Measurements from ENCODE around the gene HSP90AB1.

The HSP90AB1 gene

DNA sequence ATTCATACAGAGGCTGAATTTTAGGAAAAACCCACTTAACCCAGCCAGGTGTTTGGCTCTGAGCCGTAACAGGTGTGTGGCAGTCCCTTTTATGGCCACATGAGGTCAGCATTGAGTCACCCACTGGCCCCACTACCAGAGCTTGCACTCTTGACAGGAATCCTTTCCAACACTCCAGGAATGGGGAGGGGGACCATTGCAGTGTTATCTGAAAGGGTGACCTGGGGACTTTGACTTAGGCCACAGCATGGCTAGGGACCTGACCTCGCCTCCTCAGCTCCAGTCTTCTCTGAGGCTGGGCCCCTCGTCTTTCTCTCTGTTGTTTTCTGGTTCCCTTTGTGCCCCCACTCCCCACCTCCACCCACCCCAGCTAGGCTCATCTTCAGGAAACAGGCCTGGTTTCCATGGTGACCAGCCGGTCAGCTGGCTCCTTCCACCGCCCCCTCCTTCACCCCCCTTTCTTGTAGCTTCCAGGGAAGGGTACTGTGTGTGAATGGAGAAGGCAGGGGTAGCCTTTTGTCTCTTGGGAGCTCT lies 21.3 kb downstream of the HSP90AB1 start:
- CTCF ChIA-PET: interaction anchor here (0.5 to 7.2 kb wide), 39 partner anchors 11 to 1655 kb away, joined by 3 to 208 read pairs (median 6); partner anchors contain the start of genes AARS2, HSP90AB1, SLC35B2 and SPATS1
- H3K9me3 ChIP-seq (ENCODE audit: control insufficient read depth, insufficient read depth, low read depth, low read length): no peaks in the 10 kb centered on the region
- peaks cover 4% of the 10 kb centered on the region; the same call in 1 of the 2 replicates for H3K4me1 ChIP-seq (ENCODE audit: control insufficient read depth, insufficient read depth, low read length)
- H3K4me3 ChIP-seq (ENCODE audit: low read depth, low read length): no peak overlapping the region
- no peak overlapping the region for H3K27ac ChIP-seq (ENCODE audit: extremely low read depth, low read depth, low read length)
- POLR2A ChIA-PET: interaction anchor here (0.6 to 1.9 kb wide), 10 partner anchors 10 to 651 kb away, joined by 3 to 14 read pairs (median 5); partner anchors contain the start of genes AARS2 and HSP90AB1
- H3K36me3 ChIP-seq (ENCODE audit: control insufficient read depth in 2 of 2, insufficient read depth in 1 of 2, low read length in 2 of 2): no peaks in the 10 kb centered on the region
- TF ChIP-seq IKZF3 (tag by site-specific recombination; IDR thresholded peaks at IDR 0.05) (peak; percentile 21; the same call in 1 of the 2 replicates), HIC1 (tag by site-specific recombination; IDR thresholded peaks at IDR 0.05) (no peak), ZNF341 (tag by site-specific recombination; IDR thresholded peaks at IDR 0.05; ENCODE audit: low read depth) (0 out of 2 replicates have a peak, but pooled peaks have one; percentile 10), ZSCAN30 (tag by site-specific recombination; IDR thresholded peaks at IDR 0.05) (peak; percentile 64; the same call in 1 of the 2 replicates), CTCF (tag by site-specific recombination; IDR thresholded peaks at IDR 0.05) (peak; percentile 66), ZSCAN5A (tag by site-specific recombination; IDR thresholded peaks at IDR 0.05) (no peak), SETDB1 (IDR thresholded peaks at IDR 0.05; ENCODE audit: insufficient read length, low read length) (no peak), ZNF274 (IDR thresholded peaks at IDR 0.05; ENCODE audit: low read length) (no peak), ZNF274 (tag by site-specific recombination; IDR thresholded peaks at IDR 0.05; ENCODE audit: borderline replicate concordance) (no peak), ZEB2 (tag by site-specific recombination; IDR thresholded peaks at IDR 0.05) (peak; percentile 81; the same call in 1 of the 2 replicates), ZNF654 (tag by site-specific recombination; IDR thresholded peaks at IDR 0.05; ENCODE audit: low read depth) (peak; percentile 94), ZNF48 (tag by site-specific recombination; IDR thresholded peaks at IDR 0.05) (no peak), SCRT2 (tag by site-specific recombination; IDR thresholded peaks at IDR 0.05) (peak; percentile 100), ZNF660 (tag by site-specific recombination; IDR thresholded peaks at IDR 0.05) (0 out of 2 replicates have a peak, but pooled peaks have one; percentile 41), ZNF416 (tag by site-specific recombination; IDR thresholded peaks at IDR 0.05) (no peak), SCRT1 (tag by site-specific recombination; IDR thresholded peaks at IDR 0.05; ENCODE audit: borderline replicate concordance) (peak; percentile 98), ZNF837 (tag by site-specific recombination; IDR thresholded peaks at IDR 0.05) (no peak), ZFP69B (tag by site-specific recombination; IDR thresholded peaks at IDR 0.05) (0 out of 2 replicates have a peak, but pooled peaks have one; percentile 17)
- TF ChIP-seq, protein P1, sequence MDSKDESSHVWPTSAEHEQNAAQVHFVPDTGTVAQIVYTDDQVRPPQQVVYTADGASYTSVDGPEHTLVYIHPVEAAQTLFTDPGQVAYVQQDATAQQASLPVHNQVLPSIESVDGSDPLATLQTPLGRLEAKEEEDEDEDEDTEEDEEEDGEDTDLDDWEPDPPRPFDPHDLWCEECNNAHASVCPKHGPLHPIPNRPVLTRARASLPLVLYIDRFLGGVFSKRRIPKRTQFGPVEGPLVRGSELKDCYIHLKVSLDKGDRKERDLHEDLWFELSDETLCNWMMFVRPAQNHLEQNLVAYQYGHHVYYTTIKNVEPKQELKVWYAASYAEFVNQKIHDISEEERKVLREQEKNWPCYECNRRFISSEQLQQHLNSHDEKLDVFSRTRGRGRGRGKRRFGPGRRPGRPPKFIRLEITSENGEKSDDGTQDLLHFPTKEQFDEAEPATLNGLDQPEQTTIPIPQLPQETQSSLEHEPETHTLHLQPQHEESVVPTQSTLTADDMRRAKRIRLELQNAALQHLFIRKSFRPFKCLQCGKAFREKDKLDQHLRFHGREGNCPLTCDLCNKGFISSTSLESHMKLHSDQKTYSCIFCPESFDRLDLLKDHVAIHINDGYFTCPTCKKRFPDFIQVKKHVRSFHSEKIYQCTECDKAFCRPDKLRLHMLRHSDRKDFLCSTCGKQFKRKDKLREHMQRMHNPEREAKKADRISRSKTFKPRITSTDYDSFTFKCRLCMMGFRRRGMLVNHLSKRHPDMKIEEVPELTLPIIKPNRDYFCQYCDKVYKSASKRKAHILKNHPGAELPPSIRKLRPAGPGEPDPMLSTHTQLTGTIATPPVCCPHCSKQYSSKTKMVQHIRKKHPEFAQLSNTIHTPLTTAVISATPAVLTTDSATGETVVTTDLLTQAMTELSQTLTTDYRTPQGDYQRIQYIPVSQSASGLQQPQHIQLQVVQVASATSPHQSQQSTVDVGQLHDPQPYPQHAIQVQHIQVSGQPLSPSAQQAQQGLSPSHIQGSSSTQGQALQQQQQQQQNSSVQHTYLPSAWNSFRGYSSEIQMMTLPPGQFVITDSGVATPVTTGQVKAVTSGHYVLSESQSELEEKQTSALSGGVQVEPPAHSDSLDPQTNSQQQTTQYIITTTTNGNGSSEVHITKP (tag by site-specific recombination; IDR thresholded peaks at IDR 0.05): peak; percentile 75
- TF ChIP-seq, protein P2, sequence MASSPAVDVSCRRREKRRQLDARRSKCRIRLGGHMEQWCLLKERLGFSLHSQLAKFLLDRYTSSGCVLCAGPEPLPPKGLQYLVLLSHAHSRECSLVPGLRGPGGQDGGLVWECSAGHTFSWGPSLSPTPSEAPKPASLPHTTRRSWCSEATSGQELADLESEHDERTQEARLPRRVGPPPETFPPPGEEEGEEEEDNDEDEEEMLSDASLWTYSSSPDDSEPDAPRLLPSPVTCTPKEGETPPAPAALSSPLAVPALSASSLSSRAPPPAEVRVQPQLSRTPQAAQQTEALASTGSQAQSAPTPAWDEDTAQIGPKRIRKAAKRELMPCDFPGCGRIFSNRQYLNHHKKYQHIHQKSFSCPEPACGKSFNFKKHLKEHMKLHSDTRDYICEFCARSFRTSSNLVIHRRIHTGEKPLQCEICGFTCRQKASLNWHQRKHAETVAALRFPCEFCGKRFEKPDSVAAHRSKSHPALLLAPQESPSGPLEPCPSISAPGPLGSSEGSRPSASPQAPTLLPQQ (tag by site-specific recombination; IDR thresholded peaks at IDR 0.05): peak; percentile 68; the same call in 1 of the 2 replicates
- TF ChIP-seq, protein P3, sequence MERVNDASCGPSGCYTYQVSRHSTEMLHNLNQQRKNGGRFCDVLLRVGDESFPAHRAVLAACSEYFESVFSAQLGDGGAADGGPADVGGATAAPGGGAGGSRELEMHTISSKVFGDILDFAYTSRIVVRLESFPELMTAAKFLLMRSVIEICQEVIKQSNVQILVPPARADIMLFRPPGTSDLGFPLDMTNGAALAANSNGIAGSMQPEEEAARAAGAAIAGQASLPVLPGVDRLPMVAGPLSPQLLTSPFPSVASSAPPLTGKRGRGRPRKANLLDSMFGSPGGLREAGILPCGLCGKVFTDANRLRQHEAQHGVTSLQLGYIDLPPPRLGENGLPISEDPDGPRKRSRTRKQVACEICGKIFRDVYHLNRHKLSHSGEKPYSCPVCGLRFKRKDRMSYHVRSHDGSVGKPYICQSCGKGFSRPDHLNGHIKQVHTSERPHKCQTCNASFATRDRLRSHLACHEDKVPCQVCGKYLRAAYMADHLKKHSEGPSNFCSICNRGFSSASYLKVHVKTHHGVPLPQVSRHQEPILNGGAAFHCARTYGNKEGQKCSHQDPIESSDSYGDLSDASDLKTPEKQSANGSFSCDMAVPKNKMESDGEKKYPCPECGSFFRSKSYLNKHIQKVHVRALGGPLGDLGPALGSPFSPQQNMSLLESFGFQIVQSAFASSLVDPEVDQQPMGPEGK (tag by site-specific recombination; IDR thresholded peaks at IDR 0.05): 0 out of 2 replicates have a peak, but pooled peaks have one; percentile 42
